K562 (cell line): ENCODE measurements around the gene HEMK1. TPM values are rescaled to one million over a fixed set of nuclear protein-coding genes. Genes with fewer than 3 reads are reported as not detected.

Experiments
- ARID2 ChIP-seq: fragments of 450-650 bp; IDR thresholded peaks from 2 replicates; pipeline ENCODE4 v1.6.1; 2017; ENCODE audit warnings: antibody characterized with exemption, mild to moderate bottlenecking
- BRD9 ChIP-seq: fragments of 450-650 bp; IDR thresholded peaks from 2 replicates; pipeline ENCODE4 v1.6.1; 2018; ENCODE audit warnings: low read depth; ENCODE audit not compliant: partially characterized antibody
- CEBPB ChIP-seq: fragments of 450-650 bp; IDR thresholded peaks from 2 replicates; pipeline ENCODE4 v1.6.1; 2016; ENCODE audit warnings: missing genetic modification characterization, missing compliant biosample characterization
- EGR1 ChIP-seq: fragments of 450-650 bp; conservative IDR thresholded peaks from 2 replicates; pipeline ENCODE4 v1.6.1; 2017; ENCODE audit warnings: mild to moderate bottlenecking
- FOXA3 ChIP-seq, 2 experiments: fragments of 450-650 bp in 1 of 2; sonication (generic) in 1 of 2; formaldehyde crosslinking; IDR thresholded peaks in 1 of 2; conservative IDR thresholded peaks in 1 of 2; 2 replicates each; pipeline versions ENCODE4 v1.4.0 to v1.8.0; 2020 to 2022; ENCODE audit warnings: mild to moderate bottlenecking in 2 of 2, missing genetic modification reagents in 1 of 2
- HMG20B ChIP-seq: fragments of 250-450 bp; sonication (Bioruptor Pico); IDR thresholded peaks from 2 replicates; pipeline ENCODE4 v1.5.0; 2021; ENCODE audit warnings: mild to moderate bottlenecking
- NFIC ChIP-seq: fragments of 450-650 bp; IDR thresholded peaks from 2 replicates; pipeline ENCODE4 v1.6.1; 2017; ENCODE audit warnings: mild to moderate bottlenecking, inconsistent platforms
- NR4A1 ChIP-seq, 2 experiments: fragments of 250-450 bp in 1 of 2; fragments of 450-650 bp in 1 of 2; sonication (Bioruptor Pico) in 1 of 2; IDR thresholded peaks; 2 replicates each; pipeline versions ENCODE4 v1.4.0 to v1.6.1; 2016 to 2020; ENCODE audit warnings: mild to moderate bottlenecking in 2 of 2, missing compliant biosample characterization in 1 of 2, missing genetic modification characterization in 1 of 2, moderate library complexity in 1 of 2
- PHF21A ChIP-seq: fragments of 450-650 bp; IDR thresholded peaks from 2 replicates; pipeline ENCODE4 v1.6.1; 2017; ENCODE audit warnings: low read depth, borderline replicate concordance
- POLR2A ChIP-seq: fragments of 450-650 bp; conservative IDR thresholded peaks from 2 replicates; pipeline ENCODE4 v1.6.1; 2016
- RBM15 ChIP-seq: fragments of 200-400 bp; formaldehyde crosslinking; IDR thresholded peaks from 2 replicates; pipeline ENCODE4 v1.6.1; 2018; ENCODE audit warnings: mild to moderate bottlenecking, low read length, moderate library complexity; ENCODE audit not compliant: insufficient read depth
- RBM22 ChIP-seq: fragments of 200-400 bp; formaldehyde crosslinking; IDR thresholded peaks from 2 replicates; pipeline ENCODE4 v1.6.1; 2018; ENCODE audit warnings: low read length, low read depth; ENCODE audit not compliant: poor library complexity, severe bottlenecking
- RNF2 ChIP-seq: sonication (generic); IDR thresholded peaks from 2 replicates; pipeline ENCODE4 v1.6.1; 2016
- SLC30A9 ChIP-seq: fragments of 250-450 bp; sonication (Bioruptor Pico); IDR thresholded peaks from 2 replicates; pipeline ENCODE4 v1.8.0; 2022; ENCODE audit warnings: mild to moderate bottlenecking, moderate library complexity
- TFAM ChIP-seq: fragments of 250-450 bp; sonication (Bioruptor Pico); conservative IDR thresholded peaks from 2 replicates; pipeline ENCODE4 v1.5.0; 2021; ENCODE audit warnings: mild to moderate bottlenecking, moderate library complexity
- ZNF408 ChIP-seq: fragments of 250-450 bp; sonication (Bioruptor Pico); IDR thresholded peaks from 2 replicates; pipeline ENCODE4 v1.4.0; 2020; ENCODE audit warnings: low read depth, mild to moderate bottlenecking, moderate library complexity
- ZNF75A ChIP-seq: fragments of 450-650 bp; formaldehyde crosslinking; IDR thresholded peaks from 2 replicates; pipeline ENCODE4 v1.4.0; 2020; ENCODE audit warnings: mild to moderate bottlenecking
- polyA plus RNA-seq, 8 experiments: library from polyadenylated mRNA; depleted of rRNA in 4 of 8; stranded (reverse) in 5 of 8; unstranded in 3 of 8; fragments of >200 nt; fragmentation: Nextera tagmentation in 2 of 8; fragmentation: Illumina TruSeq in 1 of 8; extraction: Ambion mirVana in 2 of 8; extraction: Trizol in 1 of 8; gene quantifications; 2 replicates each; pipeline versions ENCODE4 v1.2.1 to v1.2.3, GENCODE V29; 2011 to 2014; ENCODE audit warnings: inconsistent platforms in 1 of 8, missing spikeins in 1 of 8
- total RNA-seq, 7 experiments: library from RNA; depleted of rRNA in 6 of 7; stranded (reverse); fragments of >200 nt in 6 of 7; fragmentation: Illumina TruSeq in 2 of 7; extraction: Trizol in 2 of 7; gene quantifications; 2 replicates each; pipeline versions ENCODE4 v1.2.1 to v1.2.3, GENCODE V29; 2011 to 2021; ENCODE audit warnings: low replicate concordance in 1 of 7
- TF ChIP-seq, protein P1 (sequence below): fragments of 200-600 bp; sonication (generic); IDR thresholded peaks from one replicate; pipeline ENCODE4 v1.6.1; 2012; ENCODE audit warnings: mild to moderate bottlenecking, low read depth, low read length, inconsistent platforms

Gene HEMK1
- total and polyA plus RNA-seq, 9 of the 15 experiments (the other 6 are each of a cell fraction or from before 2014, with no cell fraction given), result 2.0 to 16.8 (median 11.4) TPM

DNA sequence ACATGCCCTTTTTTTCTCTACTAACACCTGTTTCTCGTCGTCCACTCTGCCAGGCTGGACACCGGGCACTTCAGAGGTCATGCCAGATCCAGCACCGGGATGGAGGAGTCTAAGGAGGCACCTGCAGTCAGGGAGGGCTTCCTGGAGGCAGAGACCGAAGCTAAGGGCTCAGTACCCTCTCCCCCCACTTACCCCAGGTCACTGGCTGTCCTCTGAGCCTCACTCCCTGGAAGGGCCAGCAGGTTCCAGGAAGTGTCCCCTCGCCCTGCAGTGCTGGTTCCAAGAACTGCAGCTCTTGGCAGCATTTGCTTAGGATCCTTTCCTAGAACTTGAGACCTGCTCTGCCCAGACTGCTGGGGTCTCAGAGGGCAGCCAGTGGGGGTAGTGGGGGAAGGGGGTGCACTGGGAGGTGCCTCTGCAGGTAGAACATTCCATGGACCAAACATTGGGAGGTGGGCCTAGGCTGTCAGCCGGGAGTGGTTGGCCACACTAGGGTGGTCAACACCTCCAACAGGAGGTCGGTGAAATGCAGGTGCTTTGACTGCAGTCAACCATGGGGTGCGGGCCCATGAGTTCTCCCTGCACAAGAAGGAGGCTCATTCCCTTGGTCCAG, 30.9 kb downstream of the HEMK1 start (continued):
- no peak for TF ChIP-seq POLR2A
- TF ChIP-seq TFAM (CRISPR knock-in tag), result no peak
- TF ChIP-seq, protein P1, sequence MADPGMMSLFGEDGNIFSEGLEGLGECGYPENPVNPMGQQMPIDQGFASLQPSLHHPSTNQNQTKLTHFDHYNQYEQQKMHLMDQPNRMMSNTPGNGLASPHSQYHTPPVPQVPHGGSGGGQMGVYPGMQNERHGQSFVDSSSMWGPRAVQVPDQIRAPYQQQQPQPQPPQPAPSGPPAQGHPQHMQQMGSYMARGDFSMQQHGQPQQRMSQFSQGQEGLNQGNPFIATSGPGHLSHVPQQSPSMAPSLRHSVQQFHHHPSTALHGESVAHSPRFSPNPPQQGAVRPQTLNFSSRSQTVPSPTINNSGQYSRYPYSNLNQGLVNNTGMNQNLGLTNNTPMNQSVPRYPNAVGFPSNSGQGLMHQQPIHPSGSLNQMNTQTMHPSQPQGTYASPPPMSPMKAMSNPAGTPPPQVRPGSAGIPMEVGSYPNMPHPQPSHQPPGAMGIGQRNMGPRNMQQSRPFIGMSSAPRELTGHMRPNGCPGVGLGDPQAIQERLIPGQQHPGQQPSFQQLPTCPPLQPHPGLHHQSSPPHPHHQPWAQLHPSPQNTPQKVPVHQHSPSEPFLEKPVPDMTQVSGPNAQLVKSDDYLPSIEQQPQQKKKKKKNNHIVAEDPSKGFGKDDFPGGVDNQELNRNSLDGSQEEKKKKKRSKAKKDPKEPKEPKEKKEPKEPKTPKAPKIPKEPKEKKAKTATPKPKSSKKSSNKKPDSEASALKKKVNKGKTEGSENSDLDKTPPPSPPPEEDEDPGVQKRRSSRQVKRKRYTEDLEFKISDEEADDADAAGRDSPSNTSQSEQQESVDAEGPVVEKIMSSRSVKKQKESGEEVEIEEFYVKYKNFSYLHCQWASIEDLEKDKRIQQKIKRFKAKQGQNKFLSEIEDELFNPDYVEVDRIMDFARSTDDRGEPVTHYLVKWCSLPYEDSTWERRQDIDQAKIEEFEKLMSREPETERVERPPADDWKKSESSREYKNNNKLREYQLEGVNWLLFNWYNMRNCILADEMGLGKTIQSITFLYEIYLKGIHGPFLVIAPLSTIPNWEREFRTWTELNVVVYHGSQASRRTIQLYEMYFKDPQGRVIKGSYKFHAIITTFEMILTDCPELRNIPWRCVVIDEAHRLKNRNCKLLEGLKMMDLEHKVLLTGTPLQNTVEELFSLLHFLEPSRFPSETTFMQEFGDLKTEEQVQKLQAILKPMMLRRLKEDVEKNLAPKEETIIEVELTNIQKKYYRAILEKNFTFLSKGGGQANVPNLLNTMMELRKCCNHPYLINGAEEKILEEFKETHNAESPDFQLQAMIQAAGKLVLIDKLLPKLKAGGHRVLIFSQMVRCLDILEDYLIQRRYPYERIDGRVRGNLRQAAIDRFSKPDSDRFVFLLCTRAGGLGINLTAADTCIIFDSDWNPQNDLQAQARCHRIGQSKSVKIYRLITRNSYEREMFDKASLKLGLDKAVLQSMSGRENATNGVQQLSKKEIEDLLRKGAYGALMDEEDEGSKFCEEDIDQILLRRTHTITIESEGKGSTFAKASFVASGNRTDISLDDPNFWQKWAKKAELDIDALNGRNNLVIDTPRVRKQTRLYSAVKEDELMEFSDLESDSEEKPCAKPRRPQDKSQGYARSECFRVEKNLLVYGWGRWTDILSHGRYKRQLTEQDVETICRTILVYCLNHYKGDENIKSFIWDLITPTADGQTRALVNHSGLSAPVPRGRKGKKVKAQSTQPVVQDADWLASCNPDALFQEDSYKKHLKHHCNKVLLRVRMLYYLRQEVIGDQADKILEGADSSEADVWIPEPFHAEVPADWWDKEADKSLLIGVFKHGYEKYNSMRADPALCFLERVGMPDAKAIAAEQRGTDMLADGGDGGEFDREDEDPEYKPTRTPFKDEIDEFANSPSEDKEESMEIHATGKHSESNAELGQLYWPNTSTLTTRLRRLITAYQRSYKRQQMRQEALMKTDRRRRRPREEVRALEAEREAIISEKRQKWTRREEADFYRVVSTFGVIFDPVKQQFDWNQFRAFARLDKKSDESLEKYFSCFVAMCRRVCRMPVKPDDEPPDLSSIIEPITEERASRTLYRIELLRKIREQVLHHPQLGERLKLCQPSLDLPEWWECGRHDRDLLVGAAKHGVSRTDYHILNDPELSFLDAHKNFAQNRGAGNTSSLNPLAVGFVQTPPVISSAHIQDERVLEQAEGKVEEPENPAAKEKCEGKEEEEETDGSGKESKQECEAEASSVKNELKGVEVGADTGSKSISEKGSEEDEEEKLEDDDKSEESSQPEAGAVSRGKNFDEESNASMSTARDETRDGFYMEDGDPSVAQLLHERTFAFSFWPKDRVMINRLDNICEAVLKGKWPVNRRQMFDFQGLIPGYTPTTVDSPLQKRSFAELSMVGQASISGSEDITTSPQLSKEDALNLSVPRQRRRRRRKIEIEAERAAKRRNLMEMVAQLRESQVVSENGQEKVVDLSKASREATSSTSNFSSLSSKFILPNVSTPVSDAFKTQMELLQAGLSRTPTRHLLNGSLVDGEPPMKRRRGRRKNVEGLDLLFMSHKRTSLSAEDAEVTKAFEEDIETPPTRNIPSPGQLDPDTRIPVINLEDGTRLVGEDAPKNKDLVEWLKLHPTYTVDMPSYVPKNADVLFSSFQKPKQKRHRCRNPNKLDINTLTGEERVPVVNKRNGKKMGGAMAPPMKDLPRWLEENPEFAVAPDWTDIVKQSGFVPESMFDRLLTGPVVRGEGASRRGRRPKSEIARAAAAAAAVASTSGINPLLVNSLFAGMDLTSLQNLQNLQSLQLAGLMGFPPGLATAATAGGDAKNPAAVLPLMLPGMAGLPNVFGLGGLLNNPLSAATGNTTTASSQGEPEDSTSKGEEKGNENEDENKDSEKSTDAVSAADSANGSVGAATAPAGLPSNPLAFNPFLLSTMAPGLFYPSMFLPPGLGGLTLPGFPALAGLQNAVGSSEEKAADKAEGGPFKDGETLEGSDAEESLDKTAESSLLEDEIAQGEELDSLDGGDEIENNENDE, result no peak
- TF ChIP-seq RBM22, result no peak
- TF ChIP-seq RNF2, result peak; percentile 18; the same call in 1 of the 2 replicates
- TF ChIP-seq ZNF75A (CRISPR knock-in tag), result no peak
- TF ChIP-seq SLC30A9 (CRISPR knock-in tag), result no peak
- TF ChIP-seq NFIC, result peak; percentile 82
- no peak for TF ChIP-seq ZNF408 (CRISPR knock-in tag)
- TF ChIP-seq BRD9, result no peak
- no peak for TF ChIP-seq HMG20B (CRISPR knock-in tag)
- no peak for TF ChIP-seq EGR1
- TF ChIP-seq FOXA3 (CRISPR knock-in tag; conservative IDR thresholded peaks at IDR 0.05 in 1 of 2, IDR thresholded peaks at IDR 0.05 in 1 of 2), result no peak
- TF ChIP-seq CEBPB (tag), result no peak
- no peak for TF ChIP-seq PHF21A
- TF ChIP-seq RBM15, result no peak
- TF ChIP-seq NR4A1 (CRISPR knock-in tag; IDR thresholded peaks at IDR 0.05), result no peak
- no peak for TF ChIP-seq NR4A1 (tag; IDR thresholded peaks at IDR 0.05)
- no peak for TF ChIP-seq ARID2
